ENCODE measurements around the gene DENND1B.

Gene DENND1B

GRCh38 chr1:197736685-197737084 lies 38.6 kb downstream of the DENND1B start:
- TF ChIP-seq, protein P1, sequence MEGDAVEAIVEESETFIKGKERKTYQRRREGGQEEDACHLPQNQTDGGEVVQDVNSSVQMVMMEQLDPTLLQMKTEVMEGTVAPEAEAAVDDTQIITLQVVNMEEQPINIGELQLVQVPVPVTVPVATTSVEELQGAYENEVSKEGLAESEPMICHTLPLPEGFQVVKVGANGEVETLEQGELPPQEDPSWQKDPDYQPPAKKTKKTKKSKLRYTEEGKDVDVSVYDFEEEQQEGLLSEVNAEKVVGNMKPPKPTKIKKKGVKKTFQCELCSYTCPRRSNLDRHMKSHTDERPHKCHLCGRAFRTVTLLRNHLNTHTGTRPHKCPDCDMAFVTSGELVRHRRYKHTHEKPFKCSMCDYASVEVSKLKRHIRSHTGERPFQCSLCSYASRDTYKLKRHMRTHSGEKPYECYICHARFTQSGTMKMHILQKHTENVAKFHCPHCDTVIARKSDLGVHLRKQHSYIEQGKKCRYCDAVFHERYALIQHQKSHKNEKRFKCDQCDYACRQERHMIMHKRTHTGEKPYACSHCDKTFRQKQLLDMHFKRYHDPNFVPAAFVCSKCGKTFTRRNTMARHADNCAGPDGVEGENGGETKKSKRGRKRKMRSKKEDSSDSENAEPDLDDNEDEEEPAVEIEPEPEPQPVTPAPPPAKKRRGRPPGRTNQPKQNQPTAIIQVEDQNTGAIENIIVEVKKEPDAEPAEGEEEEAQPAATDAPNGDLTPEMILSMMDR (IDR thresholded peaks at IDR 0.05) = no peak

GRCh38 chr1:197735461-197735860 lies 39.8 kb downstream of the DENND1B start:
- TF ChIP-seq, protein P1 (IDR thresholded peaks at IDR 0.05) = no peak

- TF ChIP-seq, protein P1 (IDR thresholded peaks at IDR 0.05) = no peak
These were observed 42.0 kb downstream of the DENND1B start for GRCh38 chr1:197733324-197733723.

DNA sequence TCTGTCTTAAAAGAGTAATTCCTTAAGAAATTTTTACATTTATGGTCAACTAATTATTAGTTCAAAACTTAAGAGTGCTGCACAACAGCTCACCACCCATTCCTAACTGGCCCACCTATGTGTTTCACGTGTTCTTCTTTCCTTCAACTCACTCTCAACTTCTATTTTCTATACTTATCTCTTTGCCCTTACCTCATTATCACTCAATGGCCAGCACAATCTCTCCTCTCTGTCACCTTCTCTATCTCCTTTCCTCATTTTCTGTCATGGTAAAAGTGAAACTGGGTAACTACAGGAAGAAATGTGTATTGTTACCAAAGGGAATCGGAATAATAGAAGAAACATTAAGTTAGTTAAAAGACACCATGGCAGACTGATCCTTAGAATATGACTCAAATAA lies 43.1 kb downstream of the DENND1B start:
- TF ChIP-seq, protein P1 (IDR thresholded peaks at IDR 0.05) = no peak

- TF ChIP-seq, protein P1 (IDR thresholded peaks at IDR 0.05) = no peak
These were observed 43.8 kb downstream of the DENND1B start for GRCh38 chr1:197731449-197731848.

DNA sequence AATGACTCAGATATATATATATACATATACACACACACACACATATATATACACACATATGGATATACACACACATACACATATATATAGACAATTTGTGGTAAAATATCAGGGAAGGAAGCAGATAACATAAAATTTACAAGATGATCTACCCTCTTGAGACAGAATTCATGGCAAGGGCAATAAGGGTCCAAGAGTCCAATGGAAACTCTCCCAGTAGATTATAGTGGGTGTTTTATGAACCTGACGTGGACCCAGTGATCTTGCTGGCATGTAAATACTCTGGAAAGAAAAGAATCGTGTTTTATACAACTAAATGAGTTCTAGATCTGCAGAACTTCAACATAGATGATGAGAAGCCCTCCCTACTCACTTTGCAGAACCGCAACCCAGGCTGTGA lies 49.3 kb downstream of the DENND1B start:
- TF ChIP-seq, protein P1 (IDR thresholded peaks at IDR 0.05) = no peak

DNA sequence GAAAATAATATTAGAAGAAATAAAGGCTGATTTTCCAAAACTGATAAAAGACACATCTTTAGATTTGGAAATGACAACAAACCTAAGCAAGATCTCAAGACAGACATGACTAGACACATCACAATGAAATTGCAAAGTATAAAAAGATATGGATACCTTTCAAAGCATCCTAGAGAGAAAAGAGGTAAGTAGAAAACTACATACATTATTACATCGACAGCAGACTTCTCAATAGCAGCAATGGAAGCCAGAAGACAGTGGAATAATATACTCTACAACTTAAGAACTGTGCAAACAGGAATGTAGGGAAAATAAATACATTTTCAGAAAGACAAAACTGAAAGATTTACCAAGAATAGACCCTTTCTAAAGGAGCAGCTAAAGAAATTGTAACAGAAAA lies 50.2 kb downstream of the DENND1B start:
- TF ChIP-seq, protein P1 (IDR thresholded peaks at IDR 0.05) = no peak

DNA sequence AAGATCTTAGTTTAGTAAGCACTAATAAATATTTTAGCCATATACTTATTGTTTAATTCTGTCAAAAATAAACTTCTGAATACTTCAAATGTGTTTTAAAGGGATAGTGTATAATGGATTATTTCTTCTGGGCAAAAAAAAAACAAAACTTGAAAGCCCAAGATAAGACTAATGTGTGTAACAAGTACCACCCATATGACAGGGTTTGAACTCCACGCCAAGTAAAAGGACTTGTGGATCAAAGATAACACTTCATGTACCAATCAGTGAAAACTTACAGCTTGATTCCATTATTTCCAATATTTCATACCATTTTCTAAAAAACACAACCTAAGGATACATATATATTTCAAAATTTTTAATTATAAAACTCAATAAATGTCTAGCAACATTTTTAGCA lies 59.5 kb downstream of the DENND1B start:
- TF ChIP-seq, protein P1 (IDR thresholded peaks at IDR 0.05) = no peak
